ENCODE measurements around the gene COQ7. TPM values are rescaled to one million over a fixed set of nuclear protein-coding genes. Genes with fewer than 3 reads are reported as not detected.

The COQ7 gene
- total RNA-seq, 1 donor from 2014 or later = 14.0 TPM

- TF ChIP-seq CTCF (IDR thresholded peaks at IDR 0.05; ENCODE audit: insufficient read depth, low read depth, low read length) (peak; percentile 85), EZH2 (IDR thresholded peaks at IDR 0.05; ENCODE audit: insufficient read depth, low read length) (no peak)
- H3K9me3 ChIP-seq (ENCODE audit: insufficient read depth, low read depth, low read length) = no peaks in the 10 kb centered on the region
- DNase-seq (ENCODE audit: low read depth) = peak; percentile 50
- no peaks in the 10 kb centered on the region for H3K27me3 ChIP-seq (ENCODE audit: insufficient read depth, low read length)
- H3K27me3 Mint-ChIP-seq (ENCODE audit: low read depth, unreplicated experiment) = peaks cover 3% of the 10 kb centered on the region
- peak overlapping the region; percentile 86 for H2AFZ ChIP-seq (ENCODE audit: low read depth, low read length)
- no peaks in the 10 kb centered on the region for H4K20me1 ChIP-seq (ENCODE audit: insufficient read depth, low read length)
- H3K36me3 ChIP-seq (ENCODE audit: insufficient read depth, low read length) = no peaks in the 10 kb centered on the region
- H3K36me3 Mint-ChIP-seq (ENCODE audit: low read depth, unreplicated experiment) = peaks cover 3% of the 10 kb centered on the region
- H3K27ac ChIP-seq (ENCODE audit: low read depth, low read length) = peak overlapping the region; percentile 21
- peak overlapping the region; percentile 77 for H3K9ac ChIP-seq (ENCODE audit: low read length)
- no peak for FAIRE-seq
- no peaks in the 10 kb centered on the region for H3K9me3 Mint-ChIP-seq (ENCODE audit: unreplicated experiment)
- no peak overlapping the region for H3K4me3 Mint-ChIP-seq (ENCODE audit: unreplicated experiment)
- no peaks in the 10 kb centered on the region for H3K79me2 ChIP-seq (ENCODE audit: insufficient read depth, low read length)
- H3K4me3 ChIP-seq (ENCODE audit: insufficient read depth, low read depth, low read length) = peak overlapping the region; percentile 48
- no peaks in the 10 kb centered on the region for H3K4me1 Mint-ChIP-seq (ENCODE audit: low read depth, unreplicated experiment)
- peak overlapping the region; percentile 84 for H3K4me2 ChIP-seq (ENCODE audit: low read length)
- H3K4me1 ChIP-seq (ENCODE audit: insufficient read depth, low read length) = peaks cover under 1% of the 10 kb centered on the region
- H3K27ac Mint-ChIP-seq (ENCODE audit: unreplicated experiment) = no peak overlapping the region
Measured at GRCh38 chr16:19086322-19087199, 19.1 kb downstream of the COQ7 start.

- Histone ChIP-seq H3K79me2 (ENCODE audit: insufficient read depth, low read length) (no peaks in the 10 kb centered on the region), H3K27me3 (ENCODE audit: insufficient read depth, low read length) (no peaks in the 10 kb centered on the region), H3K4me1 (ENCODE audit: insufficient read depth, low read length) (peaks cover 10% of the 10 kb centered on the region), H3K4me3 (ENCODE audit: insufficient read depth, low read depth, low read length) (no peak overlapping the region), H3K27ac (ENCODE audit: low read depth, low read length) (no peak overlapping the region), H3K4me2 (ENCODE audit: low read length) (no peak overlapping the region), H3K36me3 (ENCODE audit: insufficient read depth, low read length) (no peaks in the 10 kb centered on the region), H4K20me1 (ENCODE audit: insufficient read depth, low read length) (no peaks in the 10 kb centered on the region), H3K9ac (ENCODE audit: low read length) (no peak overlapping the region), H2AFZ (ENCODE audit: low read depth, low read length) (no peak overlapping the region), H3K9me3 (ENCODE audit: insufficient read depth, low read depth, low read length) (no peaks in the 10 kb centered on the region)
- peaks cover 3% of the 10 kb centered on the region for H3K27me3 Mint-ChIP-seq (ENCODE audit: low read depth, unreplicated experiment)
- TF ChIP-seq EZH2 (IDR thresholded peaks at IDR 0.05; ENCODE audit: insufficient read depth, low read length) (no peak), CTCF (IDR thresholded peaks at IDR 0.05; ENCODE audit: insufficient read depth, low read depth, low read length) (no peak)
- H3K9me3 Mint-ChIP-seq (ENCODE audit: unreplicated experiment) = no peaks in the 10 kb centered on the region
- no peak for FAIRE-seq
- H3K4me1 Mint-ChIP-seq (ENCODE audit: low read depth, unreplicated experiment) = no peaks in the 10 kb centered on the region
- no peak overlapping the region for H3K4me3 Mint-ChIP-seq (ENCODE audit: unreplicated experiment)
- H3K36me3 Mint-ChIP-seq (ENCODE audit: low read depth, unreplicated experiment) = peaks cover 1% of the 10 kb centered on the region
- DNase-seq (ENCODE audit: low read depth) = no peak
- H3K27ac Mint-ChIP-seq (ENCODE audit: unreplicated experiment) = no peak overlapping the region
Measured at GRCh38 chr16:19088341-19088916, 21.0 kb downstream of the COQ7 start.
